ENCODE measurements around the gene RFX8.
"Not testable (repeated sequence)": the region's sequence is repeated elsewhere in the genome, so short reads cannot be mapped to it uniquely, and the experiment has no call there.

RFX8 gene

DNA sequence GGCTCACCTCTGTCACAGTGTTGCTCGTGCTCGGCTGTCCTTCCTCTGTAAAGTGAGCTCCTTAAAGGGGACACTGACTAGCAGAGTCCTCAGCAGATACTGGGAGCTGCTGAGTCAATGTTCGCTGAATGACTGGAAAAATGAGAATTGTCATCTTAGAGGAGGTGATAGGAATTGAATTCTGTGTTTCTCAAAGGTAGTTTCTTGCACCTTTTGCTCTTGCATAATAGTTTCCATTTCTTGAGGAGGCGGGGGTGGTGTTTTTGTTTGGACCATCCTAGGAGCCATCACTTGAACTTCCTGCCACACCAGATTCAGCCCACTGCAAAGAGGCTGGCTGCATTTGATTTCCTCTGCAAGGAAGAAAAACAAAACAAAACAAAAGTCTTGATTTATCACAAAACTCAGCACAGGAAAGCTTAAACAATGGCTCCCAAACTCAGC is 11.4 kb upstream of the RFX8 start:
- DNase-seq (ENCODE audit: low read depth) = no peak

DNA sequence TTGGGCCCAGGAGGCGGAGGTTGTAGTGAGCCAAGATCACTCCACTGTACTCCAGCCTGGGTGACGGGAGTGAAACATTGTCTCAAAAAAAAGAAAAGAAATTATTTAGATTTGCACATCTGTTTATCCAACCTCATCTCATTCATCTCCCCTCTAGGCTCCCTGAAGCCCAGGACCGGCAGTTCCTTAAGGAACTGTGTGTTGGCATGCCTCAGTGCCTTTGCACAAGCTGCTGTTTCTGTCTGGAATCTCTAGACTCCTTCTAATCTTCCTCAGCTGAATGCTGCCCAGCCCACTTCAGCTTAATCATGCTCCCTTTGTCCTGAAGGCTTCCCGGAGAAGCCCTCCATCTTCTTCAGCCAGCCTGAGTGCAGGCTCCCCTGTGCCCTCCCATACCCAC is 10.9 kb upstream of the RFX8 start:
- no peak for DNase-seq (ENCODE audit: low read depth)

DNA sequence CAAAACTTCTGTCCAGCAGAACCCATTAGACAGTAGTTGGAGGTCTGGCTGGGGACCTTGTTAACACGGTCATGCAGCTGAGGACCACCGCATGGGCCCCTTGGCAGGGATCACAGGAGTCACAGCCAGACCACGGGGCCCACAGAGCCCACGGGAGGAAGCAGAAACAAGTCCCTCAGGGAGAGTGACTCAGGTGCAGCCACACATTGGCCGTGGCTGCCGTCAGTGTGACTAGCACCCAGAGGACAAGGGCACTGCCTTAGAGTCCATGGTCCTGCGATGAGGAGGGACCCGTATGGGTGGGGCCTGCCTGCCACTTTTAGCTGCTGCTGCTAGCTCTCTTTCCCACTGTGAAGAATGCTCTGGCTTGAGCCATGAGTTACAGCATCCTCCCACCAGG is 5.9 kb upstream of the RFX8 start:
- no peak for DNase-seq (ENCODE audit: low read depth)

DNA sequence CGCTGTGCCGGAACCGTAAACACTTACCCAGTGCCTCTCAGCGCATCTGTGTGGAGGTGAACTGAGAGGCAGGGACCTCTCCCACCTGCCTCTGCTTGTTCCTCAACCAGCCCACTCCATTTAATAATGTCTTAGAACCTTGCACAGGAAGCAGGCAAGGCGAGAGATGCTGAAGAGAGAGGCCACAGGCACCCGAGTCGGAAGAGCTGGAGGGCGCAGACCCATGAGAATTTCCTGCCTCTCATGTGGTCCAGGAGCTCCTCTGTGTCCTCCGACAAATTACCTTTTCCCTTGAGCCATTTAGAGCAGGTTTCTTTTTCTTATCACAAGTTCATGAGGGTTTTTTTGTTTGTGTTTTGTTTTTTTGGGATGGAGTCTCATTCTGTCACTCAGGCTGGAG is 4.9 kb upstream of the RFX8 start:
- DNase-seq (ENCODE audit: low read depth) = no peak

DNA sequence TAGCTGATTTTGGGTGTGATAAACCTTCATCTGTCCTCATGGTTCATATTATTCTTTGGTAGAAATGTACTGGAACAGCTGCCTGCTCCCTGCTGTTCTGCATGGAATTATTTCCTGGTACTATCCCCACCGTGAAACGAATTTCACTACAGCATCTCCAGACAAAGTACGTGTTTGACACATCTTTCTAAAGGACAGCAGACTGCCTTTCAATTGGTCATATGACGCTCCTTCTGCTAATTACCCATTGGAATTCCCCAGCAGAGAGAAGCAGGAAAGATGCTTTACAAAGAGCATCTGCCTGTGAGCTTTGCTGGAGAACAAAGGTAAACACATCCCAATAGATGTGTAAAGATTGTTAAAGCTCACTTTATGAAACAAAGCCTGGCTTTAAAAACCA is 4.4 kb upstream of the RFX8 start:
- DNase-seq (ENCODE audit: low read depth) = no peak

DNA sequence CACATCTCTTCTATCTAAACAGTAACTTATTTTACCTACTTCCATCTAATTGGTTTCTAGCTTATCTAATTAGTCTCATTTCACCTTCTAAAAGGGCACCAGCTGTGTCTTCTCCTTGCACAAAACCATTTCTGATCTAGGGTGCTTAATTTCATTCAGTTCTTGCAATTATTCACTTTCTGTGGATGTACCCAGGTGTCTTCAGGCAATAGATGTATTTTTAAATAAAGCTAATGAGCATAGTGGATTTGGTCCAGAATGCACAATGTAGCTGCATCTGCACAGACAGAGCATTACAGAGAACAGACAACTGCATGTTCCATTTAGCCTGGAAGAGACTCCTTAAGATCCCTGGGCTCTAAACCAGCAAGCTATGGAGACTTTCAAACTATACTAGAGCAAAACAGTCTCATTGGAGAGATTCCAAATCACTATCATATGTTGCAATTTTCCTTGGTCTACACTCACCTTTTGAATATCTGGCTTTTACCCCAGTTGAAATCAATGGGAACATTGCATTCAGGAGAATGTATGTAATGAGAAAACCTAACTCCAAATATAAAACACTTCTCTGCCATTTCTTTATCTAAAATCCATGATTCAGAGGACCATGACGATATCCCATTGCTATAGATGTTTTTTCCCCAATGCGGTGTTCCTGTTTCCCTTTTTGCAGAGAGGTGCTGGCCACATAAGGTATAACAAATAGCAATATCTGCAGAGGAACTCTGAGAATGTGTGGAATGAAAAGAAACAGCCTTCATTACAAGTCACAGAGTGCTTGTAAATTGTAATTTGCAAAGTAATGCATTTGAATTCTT is 3.5 kb upstream of the RFX8 start:
- no peak for DNase-seq (ENCODE audit: low read depth)

DNA sequence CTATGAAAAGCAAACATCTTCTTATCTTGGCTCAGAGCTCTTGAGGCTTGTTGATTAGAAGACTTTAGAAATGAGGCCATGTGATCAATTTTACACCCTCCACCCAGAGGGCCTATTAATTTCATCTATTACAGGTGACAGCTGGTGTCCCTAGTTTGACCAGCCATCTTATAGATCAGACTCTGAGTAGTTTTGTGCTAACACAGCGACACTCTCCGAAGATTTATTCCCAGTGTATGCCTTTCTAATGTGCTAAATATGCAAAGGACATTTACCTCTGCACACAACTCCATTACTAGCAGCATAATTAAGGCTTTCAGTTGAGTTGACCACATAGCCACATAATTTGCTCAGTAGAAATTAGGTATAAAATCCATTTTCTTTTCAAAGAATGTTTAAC is 2.6 kb upstream of the RFX8 start:
- DNase-seq (ENCODE audit: low read depth) = no peak

DNA sequence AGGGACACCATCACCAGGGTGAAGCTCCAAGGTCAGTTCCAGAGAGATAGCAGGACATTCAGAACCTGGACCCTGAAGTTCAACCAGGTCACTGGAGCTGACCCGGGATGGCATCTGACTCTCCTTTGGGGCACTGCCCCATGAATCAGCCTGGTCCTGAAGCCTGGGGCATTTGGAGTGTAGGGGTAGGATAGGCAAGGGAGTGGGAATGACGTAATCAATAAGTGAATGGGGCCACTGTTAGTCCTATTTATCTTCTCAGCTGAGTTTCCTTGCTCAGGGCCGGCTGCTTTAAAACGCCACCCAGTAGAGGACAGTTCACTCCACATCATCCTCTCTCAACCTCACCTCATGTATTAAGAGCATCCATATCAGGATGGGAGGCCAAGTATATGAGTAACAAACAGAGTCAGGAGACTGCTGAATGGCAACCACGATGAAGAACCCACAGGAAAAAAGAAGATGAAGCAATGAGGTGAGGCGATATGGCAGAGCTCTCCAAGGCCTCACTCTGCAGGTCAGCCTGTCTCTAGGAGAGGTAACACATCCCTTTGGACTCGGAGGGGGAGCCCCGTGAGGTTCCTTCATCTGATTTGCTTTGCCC is 1.8 kb upstream of the RFX8 start:
- DNase-seq (ENCODE audit: low read depth) = no peak

DNA sequence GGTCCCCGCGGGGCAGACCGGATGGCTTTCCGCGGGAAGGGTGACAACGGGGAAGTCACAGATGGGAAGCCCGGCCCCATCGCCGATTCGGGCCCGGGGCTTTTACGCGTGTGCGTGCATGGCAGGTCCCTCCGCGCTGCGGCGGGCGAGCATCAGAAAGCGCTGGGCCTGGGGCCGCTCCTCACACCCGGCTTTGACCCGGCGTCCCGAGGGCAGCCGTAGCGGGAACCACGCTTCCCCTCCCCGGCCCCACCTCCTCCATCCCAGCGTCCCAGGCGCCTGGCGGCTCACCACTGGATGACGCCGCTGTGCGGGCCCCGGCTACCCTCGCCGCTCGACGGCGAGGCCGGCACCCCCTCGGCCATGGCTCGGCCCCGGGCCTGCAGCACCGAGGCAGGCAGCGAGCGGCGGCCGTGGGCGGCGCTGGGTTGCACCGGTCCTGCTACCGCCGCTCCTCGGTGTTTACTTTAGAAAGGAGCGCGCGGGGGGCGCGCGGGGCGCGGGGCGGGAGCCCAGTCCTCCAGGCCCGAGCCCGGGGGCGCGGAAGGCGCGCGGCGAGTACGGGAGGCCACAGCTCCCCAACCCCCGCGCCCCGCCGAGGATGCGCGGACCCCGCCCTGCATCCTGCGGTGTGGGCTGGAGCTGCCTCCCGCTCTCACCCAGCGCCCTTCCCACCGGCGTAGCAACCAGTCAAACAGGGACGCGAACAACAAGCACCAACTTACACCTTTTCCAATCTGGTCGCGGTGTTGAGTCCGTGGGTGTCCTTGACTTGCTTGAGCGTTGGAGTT is 806 bp downstream of the RFX8 start:
- DNase-seq (ENCODE audit: low read depth) = no peak

DNA sequence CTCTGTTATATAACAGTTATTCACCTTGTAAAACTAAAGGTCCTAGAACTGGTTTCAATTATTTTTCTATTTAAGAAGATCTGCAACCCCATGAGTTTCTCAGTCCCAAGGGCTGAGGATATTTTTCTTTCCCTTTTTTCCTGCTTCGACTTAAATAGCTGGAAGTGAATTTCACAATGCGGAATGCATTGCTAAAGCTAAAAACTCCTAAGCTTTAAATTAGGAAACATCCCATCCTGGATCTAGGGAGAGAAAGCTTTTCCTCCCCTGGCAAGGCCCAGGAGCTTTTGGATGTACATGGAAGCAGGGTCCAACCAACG is 1.4 kb downstream of the RFX8 start:
- no peak for DNase-seq (ENCODE audit: low read depth)

DNA sequence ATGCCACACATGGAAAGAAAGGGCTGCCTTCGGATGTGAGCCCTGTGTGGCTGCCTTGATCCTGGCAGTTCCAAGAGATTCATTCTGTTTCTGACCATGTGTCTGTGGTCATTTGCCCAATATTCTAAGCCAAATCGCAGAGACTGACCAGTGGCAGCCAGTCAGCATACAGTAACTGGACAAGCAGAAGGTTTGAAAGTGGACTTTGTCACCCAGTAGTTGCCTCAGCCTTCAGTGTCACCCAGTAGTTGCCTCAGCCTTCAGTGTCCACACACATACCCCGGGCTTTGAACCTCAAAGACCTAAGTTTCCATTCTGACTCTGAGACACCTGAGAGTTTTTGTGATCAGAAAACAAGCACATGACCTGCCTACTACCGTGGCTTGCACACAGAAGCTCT is 5.0 kb downstream of the RFX8 start:
- no peak for DNase-seq (ENCODE audit: low read depth)

DNA sequence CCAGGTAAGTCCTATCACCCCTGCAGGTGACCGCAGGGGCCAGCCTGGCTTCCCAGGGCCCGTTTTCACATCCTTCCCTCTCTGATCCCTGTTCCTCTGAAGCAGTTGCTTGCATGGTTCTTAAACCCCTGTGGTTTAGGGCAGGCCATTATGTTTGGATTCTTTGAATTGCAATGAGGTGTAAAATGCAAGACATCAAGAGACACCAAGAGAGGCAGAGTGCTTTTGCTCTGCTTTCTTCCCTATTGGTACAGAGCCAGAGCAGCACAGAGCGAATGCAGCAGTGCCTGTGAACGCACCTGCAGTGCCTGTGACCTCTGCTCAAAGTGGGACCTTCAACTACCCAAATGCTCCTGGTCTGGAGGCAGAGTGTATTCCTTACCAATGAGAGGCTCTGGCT is 7.6 kb downstream of the RFX8 start:
- DNase-seq (ENCODE audit: low read depth) = no peak

DNA sequence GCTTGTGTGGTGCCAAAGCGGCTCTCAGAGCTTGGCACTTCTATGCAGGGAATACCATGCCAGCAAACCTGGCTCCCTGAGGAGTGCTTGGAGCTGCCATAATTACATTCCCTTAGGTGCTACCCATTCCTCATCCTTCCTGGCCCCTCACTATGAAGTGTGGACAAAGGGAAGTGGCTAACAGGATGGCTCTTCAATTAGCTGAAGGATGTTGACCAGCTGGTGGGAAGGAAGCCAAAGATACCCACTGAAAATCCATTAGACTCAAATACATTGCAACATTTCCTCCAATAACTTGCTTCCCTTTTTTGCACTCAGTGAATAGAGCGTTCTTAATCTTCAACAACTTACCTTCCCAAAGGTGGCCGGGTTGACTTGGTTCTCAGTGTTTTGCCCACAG is 8.5 kb downstream of the RFX8 start:
- DNase-seq (ENCODE audit: low read depth) = no peak

DNA sequence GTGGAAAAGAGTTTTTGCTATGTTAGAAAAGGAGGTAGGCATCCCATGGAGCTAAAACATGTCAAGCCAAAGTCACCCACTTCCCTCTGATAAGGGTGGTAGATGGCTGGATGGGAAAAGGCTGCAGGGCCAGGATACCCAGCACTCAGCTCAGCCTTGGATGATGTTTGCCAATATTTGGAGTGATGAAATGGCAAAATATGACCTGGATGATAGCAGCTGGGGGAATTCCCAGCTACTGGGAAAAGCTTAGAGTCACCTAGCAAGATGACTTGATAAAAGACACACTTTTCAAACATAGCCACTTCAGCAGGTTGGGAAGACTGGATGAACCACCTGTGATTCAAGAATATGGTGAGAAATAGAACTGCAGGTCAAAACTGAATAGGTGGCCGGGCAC is 10.1 kb downstream of the RFX8 start:
- no peak for DNase-seq (ENCODE audit: low read depth)

DNA sequence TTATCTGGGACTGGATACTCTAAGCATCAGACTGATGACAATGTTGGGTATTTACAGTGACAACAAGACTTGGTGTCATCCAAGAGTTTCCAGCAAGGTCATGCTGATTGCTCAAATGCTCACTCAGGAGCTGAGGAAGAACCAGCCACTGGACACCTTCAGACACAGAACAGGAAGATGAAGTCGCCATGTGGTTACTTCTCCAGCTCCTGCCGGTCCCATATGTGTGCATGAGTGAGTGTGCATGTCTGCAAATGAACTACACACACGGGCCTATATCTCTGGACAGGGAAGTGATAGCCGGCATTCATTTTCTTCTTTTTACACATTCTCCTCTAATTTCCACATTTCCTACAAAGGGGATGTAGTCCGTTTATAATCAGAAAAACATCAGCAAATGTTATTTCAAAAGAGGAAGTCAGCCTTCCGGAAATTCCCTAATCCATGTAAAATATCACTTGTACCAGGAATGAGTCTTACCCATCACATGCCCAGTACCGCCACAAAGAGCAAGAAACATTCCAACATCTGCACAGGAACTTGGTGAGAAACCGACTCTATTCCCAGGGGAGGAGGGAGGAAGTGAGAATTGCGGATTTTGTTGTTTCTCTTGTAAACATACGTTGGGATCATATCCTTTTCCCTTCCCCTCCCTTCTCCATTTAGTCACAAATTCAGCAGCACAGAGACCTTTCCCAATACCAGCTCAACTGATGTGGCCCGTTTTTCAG is 10.8 kb downstream of the RFX8 start:
- DNase-seq (ENCODE audit: low read depth) = no peak

DNA sequence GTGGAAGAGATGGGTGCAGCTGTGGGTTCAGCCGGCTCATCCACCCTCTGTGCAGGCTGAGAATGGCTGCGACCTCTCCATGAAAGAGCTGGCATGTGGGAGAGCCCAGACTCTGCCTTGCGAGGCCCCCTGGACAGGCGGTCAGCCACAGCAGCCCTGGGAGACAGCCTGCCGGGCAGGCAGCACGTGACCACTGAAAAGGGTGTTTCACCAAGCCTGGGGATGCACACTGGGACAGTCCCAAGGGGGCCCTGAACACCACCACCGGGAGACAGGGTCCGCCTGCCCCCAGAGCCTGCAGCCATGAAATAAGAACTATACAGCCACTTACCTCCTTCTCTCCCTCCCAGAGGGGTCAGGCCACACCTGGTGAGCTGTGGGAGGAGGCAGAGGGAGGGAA is 11.5 kb downstream of the RFX8 start:
- no peak for DNase-seq (ENCODE audit: low read depth)

DNA sequence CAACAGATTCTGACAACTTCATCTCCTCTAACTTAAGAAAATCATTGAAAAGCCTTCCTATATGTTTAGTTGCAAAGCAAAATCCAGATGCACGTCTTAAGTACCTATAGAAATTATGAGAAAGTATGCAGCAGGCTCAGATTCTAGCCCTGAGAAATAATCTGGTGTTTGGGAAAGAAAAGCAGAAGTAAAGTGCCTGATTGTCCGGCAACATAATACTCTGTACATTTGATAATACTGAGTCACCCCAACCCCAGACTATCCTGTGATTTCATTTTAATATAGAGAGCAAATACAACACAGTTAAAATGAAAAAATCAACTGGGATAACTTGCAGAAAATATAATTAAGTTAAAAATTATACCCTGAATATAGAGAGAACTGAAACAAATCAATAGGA is 13.5 kb downstream of the RFX8 start:
- no peak for DNase-seq (ENCODE audit: low read depth)

DNA sequence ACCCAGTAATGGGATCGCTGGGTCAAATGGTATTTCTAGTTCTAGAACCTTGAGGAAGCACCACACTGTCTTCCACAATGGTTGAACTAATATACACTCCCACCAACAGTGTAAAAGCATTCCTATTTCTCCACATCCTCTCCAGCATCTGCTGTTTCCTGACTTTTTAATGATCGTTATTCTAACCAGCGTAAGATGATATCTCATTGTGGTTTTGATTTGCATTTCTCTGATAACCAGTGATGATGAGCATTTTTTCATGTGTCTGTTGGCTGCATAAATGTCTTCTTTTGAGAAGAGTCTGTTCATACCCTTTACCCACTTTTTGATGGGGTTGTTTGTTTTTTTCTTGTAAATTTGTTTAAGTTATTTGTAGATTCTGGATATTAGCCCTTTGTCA is 20.5 kb downstream of the RFX8 start:
- DNase-seq (ENCODE audit: low read depth) = not testable (repeated sequence)

DNA sequence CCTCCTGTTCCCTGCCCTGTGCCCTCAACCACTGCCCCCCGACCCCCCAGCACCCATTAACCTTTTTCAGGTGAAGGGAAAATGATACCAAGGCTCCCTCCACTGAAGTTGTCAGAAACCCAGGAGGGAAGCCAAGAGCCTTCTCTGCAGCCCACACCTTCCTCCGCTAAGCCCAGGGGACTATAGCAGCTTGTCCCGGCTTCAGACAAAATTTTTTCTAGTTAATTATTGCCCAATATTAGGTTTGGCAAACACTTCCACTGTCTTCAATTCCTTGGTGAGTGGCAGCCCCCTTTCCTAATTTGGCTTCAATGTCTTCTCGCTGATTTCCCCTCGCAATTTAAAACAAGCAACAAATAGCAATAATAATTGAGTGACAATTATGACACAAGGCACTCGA is 23.9 kb downstream of the RFX8 start:
- no peak for DNase-seq (ENCODE audit: low read depth)

DNA sequence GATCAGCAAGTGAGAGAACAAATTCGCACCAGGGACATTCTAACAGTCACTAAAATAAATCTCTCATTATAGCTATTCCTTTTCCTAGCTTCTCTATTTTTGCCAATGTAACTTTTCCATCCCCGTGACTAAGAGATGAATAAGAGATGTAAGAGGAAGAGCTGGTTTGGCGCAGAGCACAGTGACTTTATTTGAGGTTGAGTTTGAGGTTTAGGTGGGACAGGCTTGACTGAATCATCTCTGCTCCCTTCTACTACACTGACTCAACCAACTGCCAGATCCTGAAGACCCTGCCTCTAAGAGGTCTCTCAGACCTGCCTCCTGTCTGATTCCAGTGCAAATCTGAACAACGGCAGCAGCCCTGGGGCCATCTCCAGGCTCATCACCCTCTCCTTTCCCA is 28.0 kb downstream of the RFX8 start:
- DNase-seq (ENCODE audit: low read depth) = no peak

DNA sequence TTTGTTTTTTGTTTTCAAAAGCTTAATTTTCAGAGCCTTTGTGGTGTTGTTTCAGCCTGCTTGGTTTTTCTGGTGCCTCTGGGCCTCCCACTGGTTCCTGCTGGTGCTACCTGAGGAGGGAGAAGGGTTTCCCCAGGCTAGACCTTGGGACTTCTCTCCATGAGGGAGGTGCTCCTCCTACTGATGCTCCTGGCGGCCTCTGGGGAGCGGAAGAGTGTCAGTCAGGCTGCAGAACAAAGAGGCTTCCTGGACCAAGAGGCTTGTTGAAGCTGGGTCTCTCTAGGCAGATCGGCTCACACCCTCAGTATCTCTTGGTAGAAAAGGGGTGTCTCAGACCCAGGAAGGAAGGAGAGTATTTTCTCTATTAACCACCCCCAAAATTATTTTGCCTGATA is 32.2 kb downstream of the RFX8 start:
- no peak for DNase-seq (ENCODE audit: low read depth)

DNA sequence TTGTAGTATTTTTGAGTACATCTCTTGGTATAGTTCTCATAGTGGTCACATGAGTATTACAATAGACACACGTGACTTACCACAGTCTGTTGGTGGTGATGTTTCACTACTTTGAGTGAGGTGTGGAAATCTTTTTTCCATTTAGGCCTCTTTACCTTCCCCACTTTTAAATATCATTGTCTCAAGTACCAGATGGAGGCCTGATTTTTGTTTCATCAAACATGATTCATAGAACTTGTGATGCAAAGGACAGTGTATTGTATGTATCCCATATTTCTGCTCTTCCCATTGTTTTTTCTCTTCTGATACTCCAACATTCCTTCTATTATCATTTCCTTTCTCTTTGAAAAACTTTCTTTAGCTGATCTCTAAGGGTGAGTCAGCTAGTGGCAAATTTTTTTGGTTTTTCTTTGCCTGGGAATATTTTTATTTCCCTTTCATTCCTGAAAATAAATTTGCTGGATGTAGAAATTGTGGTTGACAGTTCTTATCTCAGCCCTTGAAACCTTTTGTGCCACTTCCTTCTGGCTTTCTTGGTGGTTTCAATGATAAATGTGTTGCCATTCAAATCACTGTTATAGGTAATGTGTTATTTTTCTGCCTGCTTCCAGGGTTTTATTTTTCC is 32.8 kb downstream of the RFX8 start:
- no peak for DNase-seq (ENCODE audit: low read depth)
